HG03108 (cell line): Measurements from ENCODE around the gene IAH1.
"Not testable (repeated sequence)": the region's sequence is repeated elsewhere in the genome, so short reads cannot be mapped to it uniquely, and the experiment has no call there.

Experiments
- ATAC-seq: cut with Tn5 transposase; IDR thresholded peaks from one replicate; pipeline ENCODE4 v1.9.1; 2021; ENCODE audit warnings: moderate library complexity; ENCODE audit not compliant: unreplicated experiment

The IAH1 gene

GRCh38 chr2:9472511-9472910, 1.8 kb upstream of the IAH1 start:
- ATAC-seq = no peak

GRCh38 chr2:9473308-9473984, 905 bp upstream of the IAH1 start:
- no peak for ATAC-seq

- ATAC-seq = peak; percentile 7
These were observed 378 bp upstream of the IAH1 start for GRCh38 chr2:9473985-9474360.

- no peak for ATAC-seq
These were observed 3.6 kb downstream of the IAH1 start for GRCh38 chr2:9477914-9478313.

- ATAC-seq = no peak
These were observed 4.2 kb downstream of the IAH1 start for GRCh38 chr2:9478526-9478925.

- ATAC-seq = no peak
These were observed 5.8 kb downstream of the IAH1 start for GRCh38 chr2:9480157-9480556.

GRCh38 chr2:9483107-9483506, 8.8 kb downstream of the IAH1 start:
- ATAC-seq = no peak

- no peak for ATAC-seq
These were observed 10.2 kb downstream of the IAH1 start for GRCh38 chr2:9484533-9484932.

- ATAC-seq = no peak
These were observed 14.5 kb downstream of the IAH1 start for GRCh38 chr2:9488583-9489547.

GRCh38 chr2:9490789-9491188, 16.4 kb downstream of the IAH1 start:
- no peak for ATAC-seq

- ATAC-seq = no peak
These were observed 18.6 kb downstream of the IAH1 start for GRCh38 chr2:9492927-9493326.

GRCh38 chr2:9493478-9493877, 19.1 kb downstream of the IAH1 start:
- no peak for ATAC-seq

- ATAC-seq = no peak
These were observed 19.7 kb downstream of the IAH1 start for GRCh38 chr2:9494081-9494480.

GRCh38 chr2:9497017-9497416, 22.7 kb downstream of the IAH1 start:
- no peak for ATAC-seq

- ATAC-seq = no peak
These were observed 23.9 kb downstream of the IAH1 start for GRCh38 chr2:9498210-9498609.

GRCh38 chr2:9508931-9509330, 34.6 kb downstream of the IAH1 start:
- ATAC-seq = no peak

GRCh38 chr2:9513946-9514345, 39.6 kb downstream of the IAH1 start:
- not testable (repeated sequence) for ATAC-seq

GRCh38 chr2:9517118-9517782, 42.9 kb downstream of the IAH1 start:
- ATAC-seq = no peak

GRCh38 chr2:9518163-9518562, 43.8 kb downstream of the IAH1 start:
- no peak for ATAC-seq

- no peak for ATAC-seq
These were observed 44.4 kb downstream of the IAH1 start for GRCh38 chr2:9518780-9519179.

- ATAC-seq = no peak
These were observed 44.9 kb downstream of the IAH1 start for GRCh38 chr2:9519250-9519649.

- no peak for ATAC-seq
These were observed 49.9 kb downstream of the IAH1 start for GRCh38 chr2:9524291-9524690.
